Body of pancreas (tissue), 4 donors: ENCODE data around the gene MARK1.

Experiments
- POLR2A ChIP-seq, 3 donors: fragments of 450-650 bp; IDR thresholded peaks; one replicate each; pipeline ENCODE4 v1.6.1; 2016; ENCODE audit warnings: antibody characterized with exemption in 3 of 3, mild to moderate bottlenecking in 2 of 3
- TF ChIP-seq, protein P1 (sequence below), 7 experiments: fragments of 450-650 bp in 4 of 7; fragments of 200-600 bp in 3 of 7; sonication (generic) in 3 of 7; IDR thresholded peaks; one replicate each; pipeline ENCODE4 v1.5.1; 2016 to 2019; ENCODE audit warnings: antibody characterized with exemption in 7 of 7

DNA sequence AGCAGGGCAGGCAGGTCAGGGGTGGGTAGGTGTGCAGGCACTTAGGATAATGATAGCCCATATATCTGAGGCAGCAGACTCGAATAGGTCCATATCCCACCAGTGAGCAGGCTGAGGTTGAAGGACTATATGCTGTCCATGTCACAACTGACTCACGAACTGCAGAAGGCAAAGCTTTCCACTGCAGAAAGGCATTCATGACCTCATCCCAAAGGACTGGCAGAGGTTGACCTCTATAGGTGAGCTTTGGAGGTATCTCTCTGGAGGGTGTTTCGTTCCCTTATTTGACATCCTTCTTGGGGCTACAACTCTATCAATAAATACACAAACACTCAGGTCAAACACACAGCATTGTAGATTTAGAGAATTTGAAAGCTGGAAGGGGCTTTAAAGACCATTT, 42.8 kb upstream of the MARK1 start:
- TF ChIP-seq, protein P1, sequence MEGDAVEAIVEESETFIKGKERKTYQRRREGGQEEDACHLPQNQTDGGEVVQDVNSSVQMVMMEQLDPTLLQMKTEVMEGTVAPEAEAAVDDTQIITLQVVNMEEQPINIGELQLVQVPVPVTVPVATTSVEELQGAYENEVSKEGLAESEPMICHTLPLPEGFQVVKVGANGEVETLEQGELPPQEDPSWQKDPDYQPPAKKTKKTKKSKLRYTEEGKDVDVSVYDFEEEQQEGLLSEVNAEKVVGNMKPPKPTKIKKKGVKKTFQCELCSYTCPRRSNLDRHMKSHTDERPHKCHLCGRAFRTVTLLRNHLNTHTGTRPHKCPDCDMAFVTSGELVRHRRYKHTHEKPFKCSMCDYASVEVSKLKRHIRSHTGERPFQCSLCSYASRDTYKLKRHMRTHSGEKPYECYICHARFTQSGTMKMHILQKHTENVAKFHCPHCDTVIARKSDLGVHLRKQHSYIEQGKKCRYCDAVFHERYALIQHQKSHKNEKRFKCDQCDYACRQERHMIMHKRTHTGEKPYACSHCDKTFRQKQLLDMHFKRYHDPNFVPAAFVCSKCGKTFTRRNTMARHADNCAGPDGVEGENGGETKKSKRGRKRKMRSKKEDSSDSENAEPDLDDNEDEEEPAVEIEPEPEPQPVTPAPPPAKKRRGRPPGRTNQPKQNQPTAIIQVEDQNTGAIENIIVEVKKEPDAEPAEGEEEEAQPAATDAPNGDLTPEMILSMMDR (IDR thresholded peaks at IDR 0.05), result no peak
- TF ChIP-seq POLR2A (IDR thresholded peaks at IDR 0.05), result no peak
